CD4-positive, alpha-beta T cell (primary cell): ENCODE measurements around the gene KCNMA1. TPM values are rescaled to one million over a fixed set of nuclear protein-coding genes. Genes with fewer than 3 reads are reported as not detected.
"Not testable (repeated sequence)": the region's sequence is repeated elsewhere in the genome, so short reads cannot be mapped to it uniquely, and the experiment has no call there.

Source experiments
- ATAC-seq: fragments of 200-7000 bp; cut with Tn5 transposase; one replicate; pipeline ENCODE4 v1.10.0; 2022; ENCODE audit warnings: mild to moderate bottlenecking; ENCODE audit not compliant: poor library complexity
- CTCF ChIA-PET: fragments of 350-600 bp; sonication (Branson Sonifier 250); formaldehyde crosslinking; loops from one replicate; lab custom pipeline; 2021; ENCODE audit warnings: antibody characterized with exemption, inconsistent platforms; lab: Charles Lee
- POLR2A ChIA-PET: fragments of 350-600 bp; sonication (Branson Sonifier 250); formaldehyde crosslinking; loops from one replicate; lab custom pipeline; 2021; ENCODE audit warnings: antibody characterized with exemption, inconsistent platforms; lab: Charles Lee
- DNase-seq, 14 experiments: peaks; one replicate each; pipeline ENCODE4 v3.0.0-alpha.2; 2013 to 2020; ENCODE audit warnings: mixed read lengths in 2 of 14
- H3K27ac ChIP-seq, 2 donors: one replicate each; pipeline versions ENCODE4 v1.5.1 to v1.7.0; 2013; ENCODE audit warnings: low read length in 2 of 2, low read depth in 1 of 2, mild to moderate bottlenecking in 1 of 2
- H3K27me3 ChIP-seq, 2 experiments: 1 replicate in 1 of 2; 2 replicates in 1 of 2; pipeline versions ENCODE4 v1.6.1 to v1.7.0; 2013; ENCODE audit warnings: low read length in 2 of 2, control low read depth in 1 of 2, mild to moderate bottlenecking in 1 of 2, moderate library complexity in 1 of 2; ENCODE audit not compliant: insufficient read depth in 2 of 2, control insufficient read depth in 1 of 2
- H3K36me3 ChIP-seq: one replicate; pipeline ENCODE4 v1.6.1; 2013; ENCODE audit warnings: low read length, control low read depth; ENCODE audit not compliant: insufficient read depth
- H3K4me1 ChIP-seq: one replicate; pipeline ENCODE4 v1.6.1; 2013; ENCODE audit warnings: low read length, control low read depth; ENCODE audit not compliant: insufficient read depth
- H3K4me3 ChIP-seq: one replicate; pipeline ENCODE4 v1.5.1; 2013; ENCODE audit warnings: mild to moderate bottlenecking, low read length, moderate library complexity
- H3K9me3 ChIP-seq, 2 experiments: 1 replicate in 1 of 2; 2 replicates in 1 of 2; pipeline versions ENCODE4 v1.6.1 to v1.7.0; 2013; ENCODE audit warnings: low read length in 2 of 2, mild to moderate bottlenecking in 2 of 2, control low read depth in 1 of 2, moderate library complexity in 1 of 2; ENCODE audit not compliant: control insufficient read depth in 1 of 2, insufficient read depth in 1 of 2
- H3K27ac Mint-ChIP-seq: one replicate; pipeline ENCODE4 v1.8.0; 2020; ENCODE audit warnings: mixed read lengths
- H3K27me3 Mint-ChIP-seq: one replicate; pipeline ENCODE4 v1.8.0; 2021; ENCODE audit warnings: mixed read lengths
- H3K36me3 Mint-ChIP-seq: one replicate; pipeline ENCODE4 v1.8.0; 2021; ENCODE audit warnings: low read depth, mixed read lengths
- H3K4me1 Mint-ChIP-seq: one replicate; pipeline ENCODE4 v1.8.0; 2021; ENCODE audit warnings: low read depth, mixed read lengths
- H3K4me3 Mint-ChIP-seq: one replicate; pipeline ENCODE4 v1.8.0; 2020; ENCODE audit warnings: mild to moderate bottlenecking, mixed read lengths
- H3K9me3 Mint-ChIP-seq: one replicate; pipeline ENCODE4 v1.8.0; 2020; ENCODE audit warnings: mixed read lengths
- CTCF ChIP-seq: fragments of 200-600 bp; IDR thresholded peaks from one replicate; pipeline ENCODE4 v1.8.0; 2022; ENCODE audit warnings: antibody characterized with exemption, mild to moderate bottlenecking
- intact Hi-C, 2 experiments: fragments of 100-400 bp; cut with DNase I in 1 of 2; cut with micrococcal nuclease in 1 of 2; formaldehyde crosslinking; loops; one replicate each; pipeline versions ENCODE4 v1.15.1 to v1.9.0; 2023 to 2025; cut with DNase I, micrococcal nuclease
- total RNA-seq, 174 experiments: library from RNA in 2 of 174; stranded (reverse) in 2 of 174; gene quantifications; one replicate each; pipeline ENCODE4 v1.2.3 and lab custom pipeline; 2021 to 2026

Gene KCNMA1
- total RNA-seq, 2 experiments from 2014 or later: not detected

- Mint-ChIP-seq H3K4me1 (no peaks in the 10 kb centered on the region), H3K9me3 (peaks cover 3% of the 10 kb centered on the region), H3K27ac (no peak overlapping the region), H3K4me3 (no peak overlapping the region), H3K27me3 (peaks cover 33% of the 10 kb centered on the region), H3K36me3 (no peaks in the 10 kb centered on the region)
- no peak overlapping the region for H3K4me3 ChIP-seq
- ChIA-PET POLR2A (no interaction called here), CTCF (no interaction called here)
- H3K9me3 ChIP-seq: peaks cover 0 to 4% of the 10 kb centered on the region in 2 experiments
- no peak for TF ChIP-seq CTCF
- H3K27me3 ChIP-seq: no peaks in the 10 kb centered on the region
- H3K27ac ChIP-seq: no peak overlapping the region
- intact Hi-C loops: no loop called here
- no peaks in the 10 kb centered on the region for H3K4me1 ChIP-seq
- no peak for DNase-seq
- ATAC-seq: no peak
- H3K36me3 ChIP-seq: no peaks in the 10 kb centered on the region
Measured at GRCh38 chr10:77661100-77661499, 23.5 kb upstream of the KCNMA1 start.

- DNase-seq, H3K9me3 ChIP-seq, H3K36me3 ChIP-seq, POLR2A ChIA-PET, H3K27ac Mint-ChIP-seq, H3K4me1 Mint-ChIP-seq, H3K4me3 Mint-ChIP-seq, H3K4me3 ChIP-seq, intact Hi-C loops, H3K4me1 ChIP-seq, H3K9me3 Mint-ChIP-seq, H3K27me3 ChIP-seq, H3K27ac ChIP-seq, ATAC-seq, CTCF ChIA-PET, H3K36me3 Mint-ChIP-seq: not testable (repeated sequence)
- peaks cover 25% of the 10 kb centered on the region for H3K27me3 Mint-ChIP-seq
Measured at GRCh38 chr10:77659046-77659670, 21.6 kb upstream of the KCNMA1 start.

DNA sequence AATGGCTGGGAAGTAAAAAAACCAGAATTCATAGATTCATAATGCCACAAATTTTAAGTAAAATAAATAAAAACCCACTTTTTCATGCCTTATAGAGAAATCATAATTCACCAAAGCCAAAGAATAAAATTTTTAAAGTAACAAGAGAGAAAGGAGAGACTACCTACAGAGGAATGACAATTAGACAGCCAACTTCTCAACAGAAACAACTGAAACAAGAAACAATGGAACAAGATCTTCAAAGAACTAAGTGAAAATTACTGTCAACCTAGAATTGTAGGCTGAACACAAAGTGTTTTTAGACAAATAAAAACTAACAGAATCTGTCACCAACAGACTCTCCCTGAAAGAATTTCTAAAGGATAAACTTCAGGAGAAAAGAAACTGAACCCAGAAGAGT is 15.6 kb upstream of the KCNMA1 start:
- Histone ChIP-seq H3K9me3 (no peaks in the 10 kb centered on the region), H3K27me3 (peaks cover 0 to 4% of the 10 kb centered on the region in 2 experiments), H3K36me3 (no peaks in the 10 kb centered on the region), H3K4me3 (no peak overlapping the region), H3K27ac (no peak overlapping the region), H3K4me1 (no peaks in the 10 kb centered on the region)
- intact Hi-C loops: no loop called here
- no peaks in the 10 kb centered on the region for H3K4me1 Mint-ChIP-seq
- H3K27ac Mint-ChIP-seq: no peak overlapping the region
- ATAC-seq (no peak), DNase-seq (no peak)
- no peak for TF ChIP-seq CTCF
- no peaks in the 10 kb centered on the region for H3K36me3 Mint-ChIP-seq
- H3K4me3 Mint-ChIP-seq: no peak overlapping the region
- H3K27me3 Mint-ChIP-seq: peaks cover 33% of the 10 kb centered on the region
- POLR2A ChIA-PET: no interaction called here
- CTCF ChIA-PET: no interaction called here
- H3K9me3 Mint-ChIP-seq: no peaks in the 10 kb centered on the region
